ENCODE data around the gene EBLN1.

- TF ChIP-seq CTCF (IDR thresholded peaks at IDR 0.05) (no peak), POLR2AphosphoS5 (IDR thresholded peaks at IDR 0.05) (no peak)
Observed at GRCh38 chr10:22244001-22244400, 26.2 kb upstream of the EBLN1 start.

All from transverse colon (tissue), 4 donors.